Astrocyte of the cerebellum (primary cell): Measurements from ENCODE around the gene CARMIL1.

Source experiments
- DNase-seq: peaks from one replicate; pipeline ENCODE4 v3.0.0-alpha.2; 2011; ENCODE audit warnings: low read depth
- H3K4me3 ChIP-seq: 2 replicates; pipeline ENCODE4 v1.5.1; 2011; ENCODE audit warnings: mild to moderate bottlenecking, low read depth, low read length, moderate library complexity
- CTCF ChIP-seq: IDR thresholded peaks from 2 replicates; pipeline ENCODE4 v1.5.1; 2012; ENCODE audit warnings: low read length, low read depth, moderate library complexity, mild to moderate bottlenecking; ENCODE audit errors: missing control alignments
- in situ Hi-C: cut with HindIII; loops from 2 replicates; pipeline ENCODE4 v1.10.0; 2017; ENCODE audit warnings: low sequenced_read_pairs

Gene CARMIL1

DNA sequence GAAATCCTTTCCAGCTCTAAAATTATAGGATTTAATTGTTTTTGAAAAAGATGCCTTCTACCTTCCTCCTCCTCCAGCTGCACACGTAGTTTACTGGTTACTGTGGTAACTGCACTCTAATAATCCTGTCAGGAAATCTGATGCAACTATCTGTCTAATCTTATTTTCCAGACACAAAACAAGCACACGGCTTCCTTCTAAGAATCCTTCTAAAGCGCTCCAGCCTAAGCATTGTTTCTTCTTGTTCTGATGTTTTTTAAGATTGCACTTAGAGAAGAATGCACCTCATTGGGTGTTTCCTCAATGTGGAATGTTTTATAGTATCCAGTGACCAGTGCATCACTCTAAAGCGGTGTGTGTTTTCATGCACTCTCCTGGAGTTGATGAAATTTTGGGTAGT is 63.6 kb downstream of the CARMIL1 start:
- in situ Hi-C loops, result no loop called here
- no peak overlapping the region for H3K4me3 ChIP-seq
- TF ChIP-seq CTCF, result no peak
- DNase-seq, result no peak

- DNase-seq, result no peak
- no peak for TF ChIP-seq CTCF
- no peak overlapping the region for H3K4me3 ChIP-seq
- in situ Hi-C loops, result no loop called here
Measured at GRCh38 chr6:25343984-25344383, 64.8 kb downstream of the CARMIL1 start.

DNA sequence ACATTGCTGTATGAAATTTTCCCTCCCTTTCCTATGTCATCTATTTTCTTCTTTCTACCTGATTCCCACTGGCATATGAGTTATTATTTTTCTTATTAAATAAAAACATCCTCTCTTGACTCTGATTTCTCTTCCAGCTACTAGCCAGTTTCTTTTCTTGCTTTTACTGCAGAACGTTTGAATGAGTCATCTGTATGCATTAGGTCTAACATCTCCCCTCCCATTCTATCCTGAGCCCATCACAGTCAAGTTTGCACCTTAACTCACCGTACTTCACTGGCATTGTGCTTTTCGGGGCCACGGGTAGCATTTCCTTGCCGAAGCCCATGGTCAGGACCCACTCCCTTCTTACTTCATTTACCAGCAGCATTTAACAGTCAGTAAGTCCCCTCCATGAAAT is 65.7 kb downstream of the CARMIL1 start:
- DNase-seq, result no peak
- TF ChIP-seq CTCF, result no peak
- no peak overlapping the region for H3K4me3 ChIP-seq
- in situ Hi-C loops, result no loop called here

DNA sequence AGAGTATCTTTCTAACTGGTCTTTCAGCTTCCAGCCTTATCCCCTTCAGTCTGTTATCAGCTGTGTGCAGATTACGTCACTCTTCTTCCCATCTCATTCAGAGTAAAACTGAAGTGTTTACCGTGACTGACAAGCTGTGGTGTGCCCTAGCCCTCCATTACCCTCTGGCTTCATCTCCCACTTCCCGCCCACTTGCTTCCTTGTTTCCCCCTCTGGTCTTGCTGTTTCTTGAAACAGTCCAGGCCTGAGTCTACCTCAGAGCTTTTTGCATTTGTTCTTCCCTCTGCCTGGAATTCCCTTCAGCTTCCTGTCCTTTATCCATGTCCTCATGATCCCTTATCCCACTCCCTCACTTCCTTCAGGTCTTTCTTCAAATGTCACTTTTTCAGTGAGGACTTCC is 66.9 kb downstream of the CARMIL1 start:
- no peak for TF ChIP-seq CTCF
- no peak for DNase-seq

GRCh38 chr6:25350573-25350972 is 71.4 kb downstream of the CARMIL1 start:
- in situ Hi-C loops, result no loop called here
- TF ChIP-seq CTCF, result no peak
- no peak for DNase-seq
- H3K4me3 ChIP-seq, result no peak overlapping the region

More for the DNA sequence above, 66.9 kb downstream of the CARMIL1 start:
- H3K4me3 ChIP-seq, result no peak overlapping the region
- in situ Hi-C loops, result no loop called here

DNA sequence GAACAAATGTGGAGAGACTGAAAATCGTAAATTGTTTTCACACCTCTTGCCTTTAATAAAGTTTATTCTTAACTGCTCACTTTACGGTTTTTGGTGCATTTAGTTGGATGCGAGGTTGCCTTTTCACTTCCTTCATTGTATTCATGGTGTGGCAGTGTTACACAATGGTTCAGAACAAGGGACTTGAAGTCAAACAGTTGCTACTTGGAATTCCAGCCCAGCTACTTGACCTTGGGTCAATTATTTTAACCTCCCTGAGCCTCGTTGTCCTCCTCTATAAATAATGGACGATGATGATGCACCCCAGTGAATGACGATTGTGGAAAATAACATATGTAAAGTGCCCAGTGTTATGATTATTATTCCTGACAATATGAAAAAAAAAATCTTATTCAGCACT is 72.3 kb downstream of the CARMIL1 start:
- no peak overlapping the region for H3K4me3 ChIP-seq
- no peak for TF ChIP-seq CTCF
- in situ Hi-C loops, result no loop called here
- no peak for DNase-seq

GRCh38 chr6:25352285-25352684 is 73.1 kb downstream of the CARMIL1 start:
- no peak for TF ChIP-seq CTCF
- no peak overlapping the region for H3K4me3 ChIP-seq
- in situ Hi-C loops, result no loop called here
- DNase-seq, result no peak
